ENCODE results near the gene CD300C. TPM values are rescaled to one million over a fixed set of nuclear protein-coding genes. Genes with fewer than 3 reads are reported as not detected.

Gene CD300C
- total RNA-seq, 1 experiment from 2014 or later, result not detected

- TF ChIP-seq ZNF423 (CRISPR knock-in tag; IDR thresholded peaks at IDR 0.05) (no peak), OVOL2 (CRISPR knock-in tag; IDR thresholded peaks at IDR 0.05; ENCODE audit: borderline replicate concordance) (no peak), AFF4 (CRISPR knock-in tag; IDR thresholded peaks at IDR 0.05; ENCODE audit: borderline replicate concordance) (no peak), ZNF263 (CRISPR knock-in tag; IDR thresholded peaks at IDR 0.05; ENCODE audit: low read depth) (no peak), USF2 (CRISPR knock-in tag; IDR thresholded peaks at IDR 0.05) (no peak), AR (CRISPR knock-in tag; IDR thresholded peaks at IDR 0.05) (no peak), CREM (CRISPR knock-in tag; IDR thresholded peaks at IDR 0.05) (no peak), MLX (CRISPR knock-in tag; IDR thresholded peaks at IDR 0.05) (no peak)
Observed at GRCh38 chr17:74554909-74555308, 9.0 kb upstream of the CD300C start (continued).

- POLR2A ChIA-PET, result interaction anchor here (0.6 kb wide), 1 partner anchor 111 kb away, joined by 3 read pairs; no protein-coding TSS in a partner anchor
- ATAC-seq (no peak), DNase-seq (ENCODE audit: low spot score) (no peak)
- peaks cover 8% of the 10 kb centered on the region for H3K9me3 Mint-ChIP-seq
- H3K4me1 Mint-ChIP-seq, result no peaks in the 10 kb centered on the region
- peaks cover 4% of the 10 kb centered on the region; the same call in 1 of the 2 replicates for H3K36me3 Mint-ChIP-seq
- no peak overlapping the region for H3K27ac Mint-ChIP-seq
- no peak overlapping the region for H3K4me3 Mint-ChIP-seq
- CTCF ChIA-PET, result interaction anchor here (1.3 to 1.6 kb wide), 2 partner anchors 9 to 14 kb away, joined by 4 read pairs; no protein-coding TSS in a partner anchor
- H3K27me3 Mint-ChIP-seq (ENCODE audit: low read depth), result peaks cover 30% of the 10 kb centered on the region
- TF ChIP-seq ESRRA (CRISPR knock-in tag; IDR thresholded peaks at IDR 0.05; ENCODE audit: borderline replicate concordance) (no peak), E2F1 (CRISPR knock-in tag; IDR thresholded peaks at IDR 0.05) (no peak), CDX4 (CRISPR knock-in tag; IDR thresholded peaks at IDR 0.05; ENCODE audit: borderline replicate concordance) (no peak), ZNF219 (CRISPR knock-in tag; IDR thresholded peaks at IDR 0.05; ENCODE audit: borderline replicate concordance) (no peak), ERG (CRISPR knock-in tag; IDR thresholded peaks at IDR 0.05) (no peak), KAT7 (CRISPR knock-in tag; IDR thresholded peaks at IDR 0.05; ENCODE audit: borderline replicate concordance) (no peak), NFE2L1 (CRISPR knock-in tag; IDR thresholded peaks at IDR 0.05) (no peak), FOXP4 (CRISPR knock-in tag; IDR thresholded peaks at IDR 0.05) (no peak), ARID4B (CRISPR knock-in tag; IDR thresholded peaks at IDR 0.05; ENCODE audit: borderline replicate concordance) (no peak), CREM (CRISPR knock-in tag; IDR thresholded peaks at IDR 0.05) (no peak)
Observed at GRCh38 chr17:74552037-74552436, 6.1 kb upstream of the CD300C start.

Measured in WTC11 (cell line).